Right renal pelvis (tissue), 4 donors: ENCODE results near the gene PRSS57. TPM values are rescaled to one million over a fixed set of nuclear protein-coding genes. Genes with fewer than 3 reads are reported as not detected.
"Not testable (repeated sequence)": the region's sequence is repeated elsewhere in the genome, so short reads cannot be mapped to it uniquely, and the experiment has no call there.

Source experiments
- DNase-seq, 4 donors: peaks; one replicate each; pipeline ENCODE4 v3.0.0-alpha.2; 2013; ENCODE audit warnings: low read depth in 4 of 4, low spot score in 3 of 4, missing footprints in 1 of 4
- polyA plus RNA-seq, 4 donors: library from polyadenylated mRNA; unstranded; fragments of 120-200 nt; gene quantifications; one replicate each; pipeline ENCODE4 v1.2.1, GENCODE V29; 2013; ENCODE audit not compliant: insufficient read length in 4 of 4

Gene PRSS57
- polyA plus RNA-seq, 4 donors, result 0.17 to 0.48 (median 0.37) TPM

GRCh38 chr19:676007-676338, 19.3 kb downstream of the PRSS57 start:
- DNase-seq, result no peak

- no peak for DNase-seq
Measured at GRCh38 chr19:674282-675151, 20.7 kb downstream of the PRSS57 start.

GRCh38 chr19:670609-671075, 24.6 kb downstream of the PRSS57 start:
- DNase-seq, result no peak

GRCh38 chr19:668675-669434, 26.4 kb downstream of the PRSS57 start:
- DNase-seq, result not testable (repeated sequence)

- not testable (repeated sequence) for DNase-seq
Measured at GRCh38 chr19:666985-667573, 28.2 kb downstream of the PRSS57 start.

DNA sequence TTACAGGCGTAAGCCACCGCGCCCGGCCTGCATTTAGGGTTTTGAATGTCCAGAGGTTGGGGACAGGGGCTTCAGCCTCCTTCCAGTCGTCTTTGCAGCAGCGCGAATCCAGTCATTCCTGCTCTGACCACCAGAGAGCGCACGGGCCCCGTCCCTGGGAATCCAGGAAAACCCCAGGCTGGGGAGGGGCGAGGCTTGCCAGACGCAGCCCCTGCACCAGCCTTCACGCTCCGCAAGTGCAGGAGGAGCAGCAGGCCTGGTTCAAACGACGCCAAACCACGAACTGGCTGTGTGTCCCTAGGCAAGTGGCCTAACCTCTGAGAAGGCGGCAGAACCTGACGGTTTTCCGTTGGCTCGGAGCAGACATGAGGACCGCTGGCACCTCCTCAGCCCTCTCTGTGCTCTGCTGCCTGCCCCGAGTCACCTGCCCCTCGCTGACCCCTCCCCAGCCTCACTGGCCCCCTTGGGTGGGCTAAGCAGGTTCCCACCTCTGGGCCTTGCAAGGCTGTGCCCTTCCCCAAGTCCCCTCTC, 30.3 kb downstream of the PRSS57 start:
- DNase-seq, result peak in 3 of 4 donors; percentile 70 to 80 (median 74)

- no peak for DNase-seq
Measured at GRCh38 chr19:663682-664117, 31.6 kb downstream of the PRSS57 start.

GRCh38 chr19:662962-663681, 32.1 kb downstream of the PRSS57 start, which contains the start of gene RNF126:
Gene RNF126, minus strand, starts transcription at chr19:663214. Its CDS starts 93 bp downstream, at chr19:663121.
- DNase-seq, result peak; percentile 76 to 79 (median 78)

- no peak for DNase-seq
Measured at GRCh38 chr19:662207-662961, 32.9 kb downstream of the PRSS57 start.

GRCh38 chr19:661427-662196, 33.6 kb downstream of the PRSS57 start:
- no peak for DNase-seq

DNA sequence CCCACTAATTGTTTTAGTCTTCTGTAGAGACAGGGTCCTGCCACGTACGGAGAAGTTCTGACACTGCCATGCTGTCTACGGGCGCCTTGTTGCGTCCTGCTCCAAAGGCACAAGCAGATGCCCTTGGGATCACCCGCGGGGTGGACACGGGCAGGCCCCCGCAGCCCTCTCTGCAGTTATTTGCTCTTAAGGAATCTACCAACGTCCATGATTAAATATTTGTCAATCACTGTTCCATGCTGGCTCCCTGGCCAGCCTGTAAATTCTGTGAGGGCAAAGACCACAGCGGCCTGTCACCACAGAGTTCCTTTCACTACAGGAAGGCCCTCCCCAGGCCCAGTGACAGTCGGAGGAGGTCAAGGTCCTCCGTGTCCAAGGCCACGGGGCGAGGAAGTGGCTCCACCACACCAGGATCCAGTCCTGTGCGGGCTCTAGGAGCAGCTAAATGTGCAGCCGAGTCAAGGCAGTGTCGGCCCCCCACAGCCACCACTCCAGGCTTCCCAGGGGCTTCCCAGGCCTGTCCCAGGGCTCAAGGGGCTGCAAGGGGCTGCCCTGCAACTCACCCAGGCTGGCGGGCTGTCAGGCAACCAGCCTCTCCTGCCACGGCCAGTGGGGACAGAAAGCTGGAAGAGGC, 34.3 kb downstream of the PRSS57 start:
- DNase-seq, result no peak

GRCh38 chr19:658916-659839, 36.1 kb downstream of the PRSS57 start:
- no peak for DNase-seq

GRCh38 chr19:658059-658839, 37.0 kb downstream of the PRSS57 start:
- DNase-seq, result no peak

DNA sequence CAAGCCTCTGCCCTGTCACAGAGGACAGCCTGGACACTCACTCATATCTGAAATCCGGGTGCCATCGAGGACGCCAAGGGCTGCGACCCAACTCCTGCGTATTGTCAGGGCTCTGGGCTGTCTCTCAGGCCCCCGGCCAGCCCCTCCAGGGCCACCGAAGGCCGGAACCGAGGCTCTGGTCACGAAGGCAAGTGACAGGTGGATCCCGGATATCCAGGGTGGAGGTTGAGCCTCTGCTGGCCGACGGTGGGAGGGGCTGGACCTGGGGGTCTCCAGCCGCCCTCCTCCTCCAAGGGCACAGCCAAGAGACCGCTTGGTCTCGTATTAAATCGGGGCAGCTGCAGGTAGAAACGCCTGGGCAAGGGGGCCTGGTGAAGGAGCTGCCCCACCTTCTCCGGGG, 37.6 kb downstream of the PRSS57 start:
- no peak for DNase-seq

DNA sequence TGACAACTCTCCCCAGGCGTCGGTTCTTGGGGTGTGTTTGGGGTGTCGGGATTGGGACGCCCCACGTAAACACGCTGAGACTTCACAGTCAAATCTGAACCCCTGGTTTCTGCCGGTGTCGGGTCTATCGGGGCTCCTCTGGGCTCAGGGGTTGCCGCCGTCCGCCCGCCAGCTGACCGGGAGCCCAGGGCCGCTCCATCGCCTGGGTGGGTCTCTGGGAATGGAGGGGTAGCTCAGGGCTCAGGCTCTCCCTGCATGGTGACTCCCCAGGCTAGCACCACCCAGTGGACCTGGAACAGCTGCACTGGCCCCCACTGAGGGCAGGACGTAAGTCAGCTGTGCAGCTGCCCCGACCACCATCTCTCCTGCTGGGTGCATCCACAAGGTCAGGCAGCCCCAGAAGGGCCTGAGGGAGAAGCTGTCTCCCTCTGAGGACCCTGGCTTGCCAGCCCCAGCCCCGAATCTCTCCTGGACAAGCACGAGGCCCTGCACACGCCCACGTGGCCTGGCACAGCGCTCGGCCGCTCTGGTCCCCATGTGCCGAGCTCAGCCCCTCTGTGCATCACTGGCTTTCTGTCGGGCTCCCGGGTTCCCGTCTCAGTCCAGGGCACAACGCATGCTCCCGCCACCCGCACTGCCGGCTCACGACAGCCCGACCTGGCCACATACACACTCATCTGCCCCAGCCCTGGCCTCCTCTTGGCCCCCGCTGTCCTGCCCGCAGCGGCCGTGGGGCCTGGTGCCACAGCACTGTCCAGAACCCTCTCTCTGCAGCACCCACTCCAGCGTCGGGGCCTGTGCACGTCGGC, 38.3 kb downstream of the PRSS57 start:
- DNase-seq, result no peak

GRCh38 chr19:655691-656090, 39.6 kb downstream of the PRSS57 start:
- DNase-seq, result no peak
